ENCODE results near the gene SPRYD7.

Gene SPRYD7

GRCh38 chr13:49936968-49937273, 781 bp upstream of the SPRYD7 start (continued):
- TF ChIP-seq ZNF138 (tag by site-specific recombination; IDR thresholded peaks at IDR 0.05; ENCODE audit: borderline replicate concordance), result no peak
- TF ChIP-seq ZNF707 (tag by site-specific recombination; IDR thresholded peaks at IDR 0.05), result no peak
- no peak for TF ChIP-seq ZNF10 (tag by site-specific recombination; IDR thresholded peaks at IDR 0.05)
- TF ChIP-seq ZSCAN4 (tag by site-specific recombination; IDR thresholded peaks at IDR 0.05), result no peak
- TF ChIP-seq, protein P1, sequence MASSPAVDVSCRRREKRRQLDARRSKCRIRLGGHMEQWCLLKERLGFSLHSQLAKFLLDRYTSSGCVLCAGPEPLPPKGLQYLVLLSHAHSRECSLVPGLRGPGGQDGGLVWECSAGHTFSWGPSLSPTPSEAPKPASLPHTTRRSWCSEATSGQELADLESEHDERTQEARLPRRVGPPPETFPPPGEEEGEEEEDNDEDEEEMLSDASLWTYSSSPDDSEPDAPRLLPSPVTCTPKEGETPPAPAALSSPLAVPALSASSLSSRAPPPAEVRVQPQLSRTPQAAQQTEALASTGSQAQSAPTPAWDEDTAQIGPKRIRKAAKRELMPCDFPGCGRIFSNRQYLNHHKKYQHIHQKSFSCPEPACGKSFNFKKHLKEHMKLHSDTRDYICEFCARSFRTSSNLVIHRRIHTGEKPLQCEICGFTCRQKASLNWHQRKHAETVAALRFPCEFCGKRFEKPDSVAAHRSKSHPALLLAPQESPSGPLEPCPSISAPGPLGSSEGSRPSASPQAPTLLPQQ (tag by site-specific recombination; IDR thresholded peaks at IDR 0.05), result no peak
- TF ChIP-seq ELK4 (IDR thresholded peaks at IDR 0.05; ENCODE audit: borderline replicate concordance, low read depth, low read length), result no peak
- no peak for TF ChIP-seq ZNF560 (tag by site-specific recombination; IDR thresholded peaks at IDR 0.05; ENCODE audit: borderline replicate concordance)
- no peak for TF ChIP-seq ZNF48 (tag by site-specific recombination; IDR thresholded peaks at IDR 0.05)
- no peak for TF ChIP-seq ZNF670 (tag by site-specific recombination; IDR thresholded peaks at IDR 0.05; ENCODE audit: low read depth)
- TF ChIP-seq OSR2 (tag by site-specific recombination; IDR thresholded peaks at IDR 0.05), result no peak
- TF ChIP-seq GLIS1 (tag by site-specific recombination; IDR thresholded peaks at IDR 0.05), result 0 out of 2 replicates have a peak, but pooled peaks have one; percentile 11
- TF ChIP-seq, protein P2, sequence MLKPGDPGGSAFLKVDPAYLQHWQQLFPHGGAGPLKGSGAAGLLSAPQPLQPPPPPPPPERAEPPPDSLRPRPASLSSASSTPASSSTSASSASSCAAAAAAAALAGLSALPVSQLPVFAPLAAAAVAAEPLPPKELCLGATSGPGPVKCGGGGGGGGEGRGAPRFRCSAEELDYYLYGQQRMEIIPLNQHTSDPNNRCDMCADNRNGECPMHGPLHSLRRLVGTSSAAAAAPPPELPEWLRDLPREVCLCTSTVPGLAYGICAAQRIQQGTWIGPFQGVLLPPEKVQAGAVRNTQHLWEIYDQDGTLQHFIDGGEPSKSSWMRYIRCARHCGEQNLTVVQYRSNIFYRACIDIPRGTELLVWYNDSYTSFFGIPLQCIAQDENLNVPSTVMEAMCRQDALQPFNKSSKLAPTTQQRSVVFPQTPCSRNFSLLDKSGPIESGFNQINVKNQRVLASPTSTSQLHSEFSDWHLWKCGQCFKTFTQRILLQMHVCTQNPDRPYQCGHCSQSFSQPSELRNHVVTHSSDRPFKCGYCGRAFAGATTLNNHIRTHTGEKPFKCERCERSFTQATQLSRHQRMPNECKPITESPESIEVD (tag by site-specific recombination; IDR thresholded peaks at IDR 0.05), result no peak
- no peak for TF ChIP-seq ZNF530 (tag by site-specific recombination; IDR thresholded peaks at IDR 0.05; ENCODE audit: low read depth)
- TF ChIP-seq, protein P3, sequence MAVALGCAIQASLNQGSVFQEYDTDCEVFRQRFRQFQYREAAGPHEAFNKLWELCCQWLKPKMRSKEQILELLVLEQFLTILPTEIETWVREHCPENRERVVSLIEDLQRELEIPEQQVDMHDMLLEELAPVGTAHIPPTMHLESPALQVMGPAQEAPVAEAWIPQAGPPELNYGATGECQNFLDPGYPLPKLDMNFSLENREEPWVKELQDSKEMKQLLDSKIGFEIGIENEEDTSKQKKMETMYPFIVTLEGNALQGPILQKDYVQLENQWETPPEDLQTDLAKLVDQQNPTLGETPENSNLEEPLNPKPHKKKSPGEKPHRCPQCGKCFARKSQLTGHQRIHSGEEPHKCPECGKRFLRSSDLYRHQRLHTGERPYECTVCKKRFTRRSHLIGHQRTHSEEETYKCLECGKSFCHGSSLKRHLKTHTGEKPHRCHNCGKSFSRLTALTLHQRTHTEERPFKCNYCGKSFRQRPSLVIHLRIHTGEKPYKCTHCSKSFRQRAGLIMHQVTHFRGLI (tag by site-specific recombination; IDR thresholded peaks at IDR 0.05), result peak; percentile 75
- TF ChIP-seq ZNF335 (tag by site-specific recombination; conservative IDR thresholded peaks at IDR 0.05), result no peak
- TF ChIP-seq ZNF837 (tag by site-specific recombination; IDR thresholded peaks at IDR 0.05), result no peak
- TF ChIP-seq GLI2 (tag by site-specific recombination; IDR thresholded peaks at IDR 0.05; ENCODE audit: borderline replicate concordance, low read depth), result no peak
- TF ChIP-seq, protein P4, sequence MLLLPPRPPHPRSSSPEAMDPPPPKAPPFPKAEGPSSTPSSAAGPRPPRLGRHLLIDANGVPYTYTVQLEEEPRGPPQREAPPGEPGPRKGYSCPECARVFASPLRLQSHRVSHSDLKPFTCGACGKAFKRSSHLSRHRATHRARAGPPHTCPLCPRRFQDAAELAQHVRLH (tag by site-specific recombination; IDR thresholded peaks at IDR 0.05), result no peak
- no peak for TF ChIP-seq ZNF350 (tag by site-specific recombination; IDR thresholded peaks at IDR 0.05)
- peak; percentile 63; the same call in 1 of the 2 replicates for TF ChIP-seq GLIS2 (tag by site-specific recombination; IDR thresholded peaks at IDR 0.05)
- no peak for TF ChIP-seq ZNF704 (tag by site-specific recombination; IDR thresholded peaks at IDR 0.05)
- TF ChIP-seq ZNF266 (tag by site-specific recombination; IDR thresholded peaks at IDR 0.05; ENCODE audit: low read depth), result no peak
- TF ChIP-seq ZNF830 (tag by site-specific recombination; IDR thresholded peaks at IDR 0.05; ENCODE audit: low read depth), result no peak
- TF ChIP-seq, protein P5, sequence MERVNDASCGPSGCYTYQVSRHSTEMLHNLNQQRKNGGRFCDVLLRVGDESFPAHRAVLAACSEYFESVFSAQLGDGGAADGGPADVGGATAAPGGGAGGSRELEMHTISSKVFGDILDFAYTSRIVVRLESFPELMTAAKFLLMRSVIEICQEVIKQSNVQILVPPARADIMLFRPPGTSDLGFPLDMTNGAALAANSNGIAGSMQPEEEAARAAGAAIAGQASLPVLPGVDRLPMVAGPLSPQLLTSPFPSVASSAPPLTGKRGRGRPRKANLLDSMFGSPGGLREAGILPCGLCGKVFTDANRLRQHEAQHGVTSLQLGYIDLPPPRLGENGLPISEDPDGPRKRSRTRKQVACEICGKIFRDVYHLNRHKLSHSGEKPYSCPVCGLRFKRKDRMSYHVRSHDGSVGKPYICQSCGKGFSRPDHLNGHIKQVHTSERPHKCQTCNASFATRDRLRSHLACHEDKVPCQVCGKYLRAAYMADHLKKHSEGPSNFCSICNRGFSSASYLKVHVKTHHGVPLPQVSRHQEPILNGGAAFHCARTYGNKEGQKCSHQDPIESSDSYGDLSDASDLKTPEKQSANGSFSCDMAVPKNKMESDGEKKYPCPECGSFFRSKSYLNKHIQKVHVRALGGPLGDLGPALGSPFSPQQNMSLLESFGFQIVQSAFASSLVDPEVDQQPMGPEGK (tag by site-specific recombination; IDR thresholded peaks at IDR 0.05), result no peak
- TF ChIP-seq OVOL3 (tag by site-specific recombination; IDR thresholded peaks at IDR 0.05), result no peak
- TF ChIP-seq ZFHX2 (tag by site-specific recombination; conservative IDR thresholded peaks at IDR 0.05), result peak; percentile 70
- no peak for TF ChIP-seq ZBTB48 (tag by site-specific recombination; IDR thresholded peaks at IDR 0.05)
- no peak for TF ChIP-seq ZNF416 (tag by site-specific recombination; IDR thresholded peaks at IDR 0.05)
- TF ChIP-seq ZNF324 (tag by site-specific recombination; IDR thresholded peaks at IDR 0.05), result no peak
- TF ChIP-seq SP3 (tag by site-specific recombination; IDR thresholded peaks at IDR 0.05), result no peak
